Fibroblast of lung (primary cell): ENCODE results near the gene UBE2L3. TPM values are rescaled to one million over a fixed set of nuclear protein-coding genes. Genes with fewer than 3 reads are reported as not detected.
"Not testable (repeated sequence)": the region's sequence is repeated elsewhere in the genome, so short reads cannot be mapped to it uniquely, and the experiment has no call there.

ENCODE experiments used
- DNase-seq, 2 donors: peaks; one replicate each; pipeline versions ENCODE4 v3.0.0 to v3.0.0-alpha.2; 2010; ENCODE audit warnings: low read depth in 2 of 2
- H2AFZ ChIP-seq: 2 replicates; pipeline ENCODE4 v1.5.1; 2012; ENCODE audit warnings: low read length, control low read depth, inconsistent platforms
- H3K27ac ChIP-seq: 2 replicates; pipeline ENCODE4 v1.5.1; 2011; ENCODE audit warnings: low read length, control low read depth; ENCODE audit not compliant: insufficient read depth
- H3K27me3 ChIP-seq: 2 replicates; pipeline ENCODE4 v1.5.1; 2011; ENCODE audit warnings: mild to moderate bottlenecking, low read length; ENCODE audit not compliant: control insufficient read depth, insufficient read depth
- H3K36me3 ChIP-seq: 2 replicates; pipeline ENCODE4 v1.5.1; 2011; ENCODE audit warnings: low read length; ENCODE audit not compliant: control insufficient read depth, insufficient read depth
- H3K4me1 ChIP-seq: 2 replicates; pipeline ENCODE4 v1.5.1; 2011; ENCODE audit warnings: low read length; ENCODE audit not compliant: control insufficient read depth, insufficient read depth; ENCODE audit errors: extremely low read depth
- H3K4me2 ChIP-seq: 2 replicates; pipeline ENCODE4 v1.5.1; 2011; ENCODE audit warnings: low read length, control low read depth; ENCODE audit not compliant: insufficient read depth; ENCODE audit errors: extremely low read depth
- H3K4me3 ChIP-seq, 4 experiments: fragments of 200-600 bp in 1 of 4; sonication (generic) in 1 of 4; replicated peaks in 1 of 4; 2 replicates each; pipeline ENCODE4 v1.5.1; 2011 to 2016; ENCODE audit warnings: low read length in 4 of 4, low read depth in 3 of 4, mild to moderate bottlenecking in 3 of 4, control low read depth in 2 of 4, inconsistent platforms in 1 of 4, mixed read lengths in 1 of 4; ENCODE audit not compliant: insufficient read depth in 1 of 4; ENCODE audit errors: control extremely low read depth in 1 of 4
- H3K79me2 ChIP-seq: 2 replicates; pipeline ENCODE4 v1.5.1; 2012; ENCODE audit warnings: mild to moderate bottlenecking, low read length, inconsistent platforms; ENCODE audit not compliant: control insufficient read depth, insufficient read depth
- H3K9ac ChIP-seq: 2 replicates; pipeline ENCODE4 v1.5.1; 2011; ENCODE audit warnings: mild to moderate bottlenecking, low read length, control low read depth; ENCODE audit not compliant: insufficient read depth
- H3K9me3 ChIP-seq: 2 replicates; pipeline ENCODE4 v1.5.1; 2012; ENCODE audit warnings: low read depth, low read length; ENCODE audit not compliant: control insufficient read depth, insufficient read depth
- H4K20me1 ChIP-seq: 2 replicates; pipeline ENCODE4 v1.5.1; 2011; ENCODE audit warnings: low read length; ENCODE audit not compliant: control insufficient read depth, insufficient read depth; ENCODE audit errors: extremely low read depth
- polyA plus RNA-seq, 2 donors: library from polyadenylated mRNA; depleted of rRNA in 1 of 2; stranded (reverse) in 1 of 2; unstranded in 1 of 2; fragments of >200 nt; gene quantifications; 2 replicates each; pipeline ENCODE4 v1.2.1, GENCODE V29; 2011 to 2012; ENCODE audit warnings: missing spikeins in 1 of 2
- total RNA-seq: library from RNA; depleted of rRNA; stranded (reverse); fragments of >200 nt; gene quantifications from 2 replicates; pipeline ENCODE4 v1.2.1, GENCODE V29; 2014

Gene UBE2L3
- total and polyA plus RNA-seq, 2 donors (not counting 1 experiment from before 2014, with no cell fraction given) = 23.8 to 82.4 TPM

- H3K9me3 ChIP-seq, H4K20me1 ChIP-seq, H3K79me2 ChIP-seq, DNase-seq, H3K9ac ChIP-seq, H3K27ac ChIP-seq, H3K27me3 ChIP-seq, H3K4me2 ChIP-seq, H3K4me3 ChIP-seq, H2AFZ ChIP-seq, H3K36me3 ChIP-seq, H3K4me1 ChIP-seq: not testable (repeated sequence)
Measured at GRCh38 chr22:21544432-21545322, 22.8 kb upstream of the UBE2L3 start.

GRCh38 chr22:21549558-21549957 is 18.0 kb upstream of the UBE2L3 start:
- not testable (repeated sequence) for H3K4me2 ChIP-seq, H3K4me3 ChIP-seq, DNase-seq, H4K20me1 ChIP-seq, H3K27me3 ChIP-seq, H3K79me2 ChIP-seq, H3K36me3 ChIP-seq, H3K4me1 ChIP-seq, H2AFZ ChIP-seq, H3K9me3 ChIP-seq, H3K27ac ChIP-seq, H3K9ac ChIP-seq

GRCh38 chr22:21550008-21550677 is 17.4 kb upstream of the UBE2L3 start:
- not testable (repeated sequence) for H3K4me3 ChIP-seq, H3K4me1 ChIP-seq, H3K9me3 ChIP-seq, H2AFZ ChIP-seq, DNase-seq, H3K27ac ChIP-seq, H3K9ac ChIP-seq, H3K36me3 ChIP-seq, H3K79me2 ChIP-seq, H3K4me2 ChIP-seq, H3K27me3 ChIP-seq, H4K20me1 ChIP-seq

- H4K20me1 ChIP-seq, DNase-seq, H3K79me2 ChIP-seq, H3K27me3 ChIP-seq, H3K9ac ChIP-seq, H3K4me3 ChIP-seq, H3K4me2 ChIP-seq, H3K27ac ChIP-seq, H3K4me1 ChIP-seq, H2AFZ ChIP-seq, H3K36me3 ChIP-seq, H3K9me3 ChIP-seq: not testable (repeated sequence)
Measured at GRCh38 chr22:21550678-21551047, 16.9 kb upstream of the UBE2L3 start.

- H4K20me1 ChIP-seq, DNase-seq, H3K27me3 ChIP-seq, H3K36me3 ChIP-seq, H3K4me3 ChIP-seq, H3K9me3 ChIP-seq, H3K27ac ChIP-seq, H3K4me1 ChIP-seq, H3K4me2 ChIP-seq, H2AFZ ChIP-seq, H3K79me2 ChIP-seq, H3K9ac ChIP-seq: not testable (repeated sequence)
Measured at GRCh38 chr22:21551361-21551760, 16.2 kb upstream of the UBE2L3 start, which contains the start of gene RIMBP3C. Gene RIMBP3C (minus strand): TSS chr22:21551461. CDS start chr22:21550976, 485 bp downstream.

- H3K4me3 ChIP-seq, H4K20me1 ChIP-seq, H3K9me3 ChIP-seq, H3K4me2 ChIP-seq, H3K27ac ChIP-seq, H2AFZ ChIP-seq, H3K4me1 ChIP-seq, H3K36me3 ChIP-seq, H3K27me3 ChIP-seq, H3K79me2 ChIP-seq, H3K9ac ChIP-seq, DNase-seq: not testable (repeated sequence)
Measured at GRCh38 chr22:21559345-21560125, 8.0 kb upstream of the UBE2L3 start.
